Mammary epithelial cell (primary cell): ENCODE data around the gene HPCA.

Experiments used
- CTCF ChIP-seq, 2 donors: IDR thresholded peaks in 1 of 2; conservative IDR thresholded peaks in 1 of 2; 2 replicates each; pipeline ENCODE4 v1.5.1; 2011 to 2012; ENCODE audit warnings: inconsistent platforms in 2 of 2, low read length in 2 of 2, mild to moderate bottlenecking in 2 of 2, control low read depth in 1 of 2, low read depth in 1 of 2; ENCODE audit not compliant: insufficient read depth in 1 of 2; ENCODE audit errors: extremely low read depth in 1 of 2
- EZH2 ChIP-seq: IDR thresholded peaks from 2 replicates; pipeline ENCODE4 v1.6.1; 2012; ENCODE audit warnings: low read length, inconsistent platforms, borderline replicate concordance

- TF ChIP-seq CTCF (conservative IDR thresholded peaks at IDR 0.05 in 1 of 2, IDR thresholded peaks at IDR 0.05 in 1 of 2; ENCODE audit: extremely low read depth in 1 of 2, insufficient read depth in 1 of 2, low read depth in 1 of 2, low read length in 2 of 2), result no peak
- TF ChIP-seq EZH2, result no peak
These were observed 12.7 kb downstream of the HPCA start for GRCh38 chr1:32898958-32899357.
